HEK293T (cell line): Measurements from ENCODE around the gene B3GALT5.

Experiments
- CTCF ChIA-PET: fragments of 350-600 bp; formaldehyde crosslinking; extraction: SDS; loops from one replicate; lab custom pipeline; 2021; ENCODE audit warnings: antibody characterized with exemption, inconsistent platforms; lab: Yijun Ruan, JAX
- POLR2A ChIA-PET: fragments of 350-600 bp; formaldehyde crosslinking; extraction: SDS; loops from one replicate; lab custom pipeline; 2020; ENCODE audit warnings: antibody characterized with exemption, inconsistent platforms; lab: Yijun Ruan, JAX
- DNase-seq: peaks from one replicate; pipeline ENCODE4 v3.0.0; 2012; ENCODE audit warnings: mixed read lengths; ENCODE audit errors: extremely low spot score
- ARNT ChIP-seq: fragments of 450-650 bp; IDR thresholded peaks from 2 replicates; pipeline ENCODE4 v1.6.1; 2017; ENCODE audit warnings: mild to moderate bottlenecking
- BHLHE40 ChIP-seq: fragments of 450-650 bp; IDR thresholded peaks from 2 replicates; pipeline ENCODE4 v1.6.1; 2016; ENCODE audit warnings: mild to moderate bottlenecking, moderate library complexity, borderline replicate concordance
- CTBP1 ChIP-seq: fragments of 450-650 bp; IDR thresholded peaks from 2 replicates; pipeline ENCODE4 v1.6.1; 2016; ENCODE audit warnings: borderline replicate concordance
- ELF4 ChIP-seq: fragments of 450-650 bp; IDR thresholded peaks from 2 replicates; pipeline ENCODE4 v1.6.1; 2017; ENCODE audit warnings: antibody characterized with exemption
- FOXA1 ChIP-seq: fragments of 450-650 bp; IDR thresholded peaks from 2 replicates; pipeline ENCODE4 v1.6.1; 2016; ENCODE audit warnings: mild to moderate bottlenecking
- FOXK2 ChIP-seq: fragments of 450-650 bp; IDR thresholded peaks from 2 replicates; pipeline ENCODE4 v1.6.1; 2016; ENCODE audit warnings: mild to moderate bottlenecking
- FOXM1 ChIP-seq: fragments of 450-650 bp; IDR thresholded peaks from 2 replicates; pipeline ENCODE4 v1.6.1; 2017; ENCODE audit warnings: mild to moderate bottlenecking, borderline replicate concordance
- HDGF ChIP-seq: fragments of 450-650 bp; IDR thresholded peaks from 2 replicates; pipeline ENCODE4 v1.6.1; 2017; ENCODE audit warnings: antibody characterized with exemption, borderline replicate concordance
- L3MBTL2 ChIP-seq: fragments of 450-650 bp; conservative IDR thresholded peaks from 2 replicates; pipeline ENCODE4 v1.6.1; 2016; ENCODE audit warnings: mild to moderate bottlenecking
- LEF1 ChIP-seq: fragments of 450-650 bp; IDR thresholded peaks from 2 replicates; pipeline ENCODE4 v1.6.1; 2017; ENCODE audit warnings: mild to moderate bottlenecking, borderline replicate concordance
- NFRKB ChIP-seq: fragments of 450-650 bp; IDR thresholded peaks from 2 replicates; pipeline ENCODE4 v1.6.1; 2016; ENCODE audit warnings: mild to moderate bottlenecking, moderate library complexity
- PKNOX1 ChIP-seq: fragments of 450-650 bp; IDR thresholded peaks from 2 replicates; pipeline ENCODE4 v1.6.1; 2016
- SP1 ChIP-seq: fragments of 450-650 bp; IDR thresholded peaks from 2 replicates; pipeline ENCODE4 v1.6.1; 2017
- SUZ12 ChIP-seq: fragments of 450-650 bp; IDR thresholded peaks from 2 replicates; pipeline ENCODE4 v1.6.1; 2016; ENCODE audit warnings: mild to moderate bottlenecking
- TARDBP ChIP-seq: fragments of 450-650 bp; IDR thresholded peaks from 2 replicates; pipeline ENCODE4 v1.6.1; 2016
- ZNF384 ChIP-seq: fragments of 450-650 bp; IDR thresholded peaks from 2 replicates; pipeline ENCODE4 v1.6.1; 2016

B3GALT5 gene

GRCh38 chr21:39671986-39672385 lies 59.2 kb downstream of the B3GALT5 start:
- ChIA-PET POLR2A (no interaction called here), CTCF (no interaction called here)
- no peak for DNase-seq
- TF ChIP-seq FOXK2 (no peak), ZNF384 (no peak), CTBP1 (no peak), FOXM1 (no peak), TARDBP (no peak), HDGF (no peak), L3MBTL2 (no peak), PKNOX1 (no peak), ELF4 (no peak), BHLHE40 (no peak), SP1 (no peak), LEF1 (no peak), ARNT (no peak), FOXA1 (no peak), NFRKB (no peak), SUZ12 (no peak)

GRCh38 chr21:39673163-39673562 lies 60.4 kb downstream of the B3GALT5 start:
- POLR2A ChIA-PET, result no interaction called here
- TF ChIP-seq FOXK2, result no peak
- DNase-seq, result no peak
- CTCF ChIA-PET, result no interaction called here

GRCh38 chr21:39673736-39674135 lies 61.0 kb downstream of the B3GALT5 start:
- ChIA-PET CTCF (no interaction called here), POLR2A (no interaction called here)
- DNase-seq, result no peak
- TF ChIP-seq LEF1, result no peak
- no peak for TF ChIP-seq CTBP1
- TF ChIP-seq ZNF384, result no peak
- no peak for TF ChIP-seq FOXA1
- TF ChIP-seq PKNOX1, result no peak
- TF ChIP-seq ARNT, result no peak
- TF ChIP-seq FOXK2, result no peak
- no peak for TF ChIP-seq FOXM1
- TF ChIP-seq HDGF, result no peak
- TF ChIP-seq BHLHE40, result no peak
- TF ChIP-seq SUZ12, result no peak
- no peak for TF ChIP-seq SP1
- TF ChIP-seq L3MBTL2, result no peak

- POLR2A ChIA-PET, result no interaction called here
- no peak for DNase-seq
- CTCF ChIA-PET, result no interaction called here
- TF ChIP-seq SP1 (no peak), PKNOX1 (no peak), L3MBTL2 (no peak), FOXK2 (no peak), ZNF384 (no peak), FOXA1 (no peak), FOXM1 (no peak), BHLHE40 (no peak), HDGF (no peak), CTBP1 (no peak), LEF1 (no peak), SUZ12 (no peak)
Observed at GRCh38 chr21:39674801-39675200, 62.1 kb downstream of the B3GALT5 start.

- no peak for DNase-seq
- ChIA-PET CTCF (no interaction called here), POLR2A (no interaction called here)
- TF ChIP-seq CTBP1 (no peak), BHLHE40 (no peak), PKNOX1 (no peak), FOXK2 (no peak), HDGF (no peak)
Observed at GRCh38 chr21:39675590-39675989, 62.9 kb downstream of the B3GALT5 start.

GRCh38 chr21:39675993-39676661 lies 63.4 kb downstream of the B3GALT5 start:
- POLR2A ChIA-PET, result no interaction called here
- CTCF ChIA-PET, result no interaction called here
- DNase-seq, result no peak
- no peak for TF ChIP-seq PKNOX1
- TF ChIP-seq FOXA1, result no peak
- no peak for TF ChIP-seq FOXK2
- no peak for TF ChIP-seq NFRKB
- no peak for TF ChIP-seq TARDBP
- TF ChIP-seq ARNT, result no peak
- no peak for TF ChIP-seq BHLHE40
- TF ChIP-seq L3MBTL2, result no peak
- TF ChIP-seq FOXM1, result no peak
- TF ChIP-seq LEF1, result no peak
- TF ChIP-seq ELF4, result no peak
- TF ChIP-seq HDGF, result no peak
